CD4-positive, alpha-beta T cell (primary cell): ENCODE measurements around the gene ITGA6. TPM values are rescaled to one million over a fixed set of nuclear protein-coding genes. Genes with fewer than 3 reads are reported as not detected.

Experiments used
- ATAC-seq: fragments of 200-7000 bp; cut with Tn5 transposase; one replicate; pipeline ENCODE4 v1.10.0; 2022; ENCODE audit warnings: mild to moderate bottlenecking; ENCODE audit not compliant: poor library complexity
- CTCF ChIA-PET: fragments of 350-600 bp; sonication (Branson Sonifier 250); formaldehyde crosslinking; loops from one replicate; lab custom pipeline; 2021; ENCODE audit warnings: antibody characterized with exemption, inconsistent platforms; lab: Charles Lee
- POLR2A ChIA-PET: fragments of 350-600 bp; sonication (Branson Sonifier 250); formaldehyde crosslinking; loops from one replicate; lab custom pipeline; 2021; ENCODE audit warnings: antibody characterized with exemption, inconsistent platforms; lab: Charles Lee
- DNase-seq, 14 experiments: peaks; one replicate each; pipeline ENCODE4 v3.0.0-alpha.2; 2013 to 2020; ENCODE audit warnings: mixed read lengths in 2 of 14
- H3K27ac ChIP-seq, 2 donors: one replicate each; pipeline versions ENCODE4 v1.5.1 to v1.7.0; 2013; ENCODE audit warnings: low read length in 2 of 2, low read depth in 1 of 2, mild to moderate bottlenecking in 1 of 2
- H3K27me3 ChIP-seq, 2 experiments: 1 replicate in 1 of 2; 2 replicates in 1 of 2; pipeline versions ENCODE4 v1.6.1 to v1.7.0; 2013; ENCODE audit warnings: low read length in 2 of 2, control low read depth in 1 of 2, mild to moderate bottlenecking in 1 of 2, moderate library complexity in 1 of 2; ENCODE audit not compliant: insufficient read depth in 2 of 2, control insufficient read depth in 1 of 2
- H3K36me3 ChIP-seq: one replicate; pipeline ENCODE4 v1.6.1; 2013; ENCODE audit warnings: low read length, control low read depth; ENCODE audit not compliant: insufficient read depth
- H3K4me1 ChIP-seq: one replicate; pipeline ENCODE4 v1.6.1; 2013; ENCODE audit warnings: low read length, control low read depth; ENCODE audit not compliant: insufficient read depth
- H3K4me3 ChIP-seq: one replicate; pipeline ENCODE4 v1.5.1; 2013; ENCODE audit warnings: mild to moderate bottlenecking, low read length, moderate library complexity
- H3K9me3 ChIP-seq, 2 experiments: 1 replicate in 1 of 2; 2 replicates in 1 of 2; pipeline versions ENCODE4 v1.6.1 to v1.7.0; 2013; ENCODE audit warnings: low read length in 2 of 2, mild to moderate bottlenecking in 2 of 2, control low read depth in 1 of 2, moderate library complexity in 1 of 2; ENCODE audit not compliant: control insufficient read depth in 1 of 2, insufficient read depth in 1 of 2
- H3K27ac Mint-ChIP-seq: one replicate; pipeline ENCODE4 v1.8.0; 2020; ENCODE audit warnings: mixed read lengths
- H3K27me3 Mint-ChIP-seq: one replicate; pipeline ENCODE4 v1.8.0; 2021; ENCODE audit warnings: mixed read lengths
- H3K36me3 Mint-ChIP-seq: one replicate; pipeline ENCODE4 v1.8.0; 2021; ENCODE audit warnings: low read depth, mixed read lengths
- H3K4me1 Mint-ChIP-seq: one replicate; pipeline ENCODE4 v1.8.0; 2021; ENCODE audit warnings: low read depth, mixed read lengths
- H3K4me3 Mint-ChIP-seq: one replicate; pipeline ENCODE4 v1.8.0; 2020; ENCODE audit warnings: mild to moderate bottlenecking, mixed read lengths
- H3K9me3 Mint-ChIP-seq: one replicate; pipeline ENCODE4 v1.8.0; 2020; ENCODE audit warnings: mixed read lengths
- CTCF ChIP-seq: fragments of 200-600 bp; IDR thresholded peaks from one replicate; pipeline ENCODE4 v1.8.0; 2022; ENCODE audit warnings: antibody characterized with exemption, mild to moderate bottlenecking
- intact Hi-C, 2 experiments: fragments of 100-400 bp; cut with DNase I in 1 of 2; cut with micrococcal nuclease in 1 of 2; formaldehyde crosslinking; loops; one replicate each; pipeline versions ENCODE4 v1.15.1 to v1.9.0; 2023 to 2025; cut with DNase I, micrococcal nuclease
- total RNA-seq, 174 experiments: library from RNA in 2 of 174; stranded (reverse) in 2 of 174; gene quantifications; one replicate each; pipeline ENCODE4 v1.2.3 and lab custom pipeline; 2021 to 2026

The ITGA6 gene
- total RNA-seq, 2 experiments from 2014 or later, result 53.5 to 58.0 TPM

DNA sequence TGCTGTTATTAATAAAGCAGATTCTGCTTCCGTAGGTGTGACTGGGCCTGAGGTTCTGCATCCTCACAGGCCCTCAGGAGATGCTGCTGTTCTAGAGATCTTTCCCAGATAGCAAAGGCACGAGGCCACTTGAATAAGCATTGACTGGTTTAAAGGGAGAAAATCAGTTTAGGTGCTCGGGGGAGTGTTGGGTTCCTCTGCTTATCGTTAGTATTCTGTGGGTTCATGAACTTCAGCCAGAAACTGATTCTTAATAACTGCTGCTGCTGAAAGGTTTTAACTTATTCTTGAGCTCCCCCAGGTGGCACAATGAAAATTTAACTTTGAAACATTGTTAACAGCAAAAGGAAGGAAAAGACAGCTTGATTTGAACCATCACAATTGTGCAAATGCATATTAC, 56.9 kb downstream of the ITGA6 start:
- Histone ChIP-seq H3K4me1 (peaks cover 15% of the 10 kb centered on the region), H3K36me3 (peaks cover 80% of the 10 kb centered on the region), H3K27ac (no peak overlapping the region), H3K27me3 (no peaks in the 10 kb centered on the region), H3K4me3 (no peak overlapping the region), H3K9me3 (no peaks in the 10 kb centered on the region)
- ATAC-seq (peak; percentile 74), DNase-seq (peak in 4 of 14 experiments; percentile 32 to 62 (median 54))
- H3K9me3 Mint-ChIP-seq, result no peaks in the 10 kb centered on the region
- H3K27me3 Mint-ChIP-seq, result no peaks in the 10 kb centered on the region
- peak overlapping the region; percentile 71 for H3K27ac Mint-ChIP-seq
- ChIA-PET POLR2A (interaction anchor here (0.7 to 7.0 kb wide), 8 partner anchors 9 to 72 kb away, joined by 3 to 64 read pairs (median 4); partner anchors contain the start of genes ITGA6 and PDK1), CTCF (interaction anchor here (1.0 to 4.8 kb wide), 4 partner anchors 11 to 27 kb away, joined by 3 to 23 read pairs (median 10); no protein-coding TSS in a partner anchor)
- H3K36me3 Mint-ChIP-seq, result peaks cover 95% of the 10 kb centered on the region
- peaks cover 52% of the 10 kb centered on the region for H3K4me1 Mint-ChIP-seq
- H3K4me3 Mint-ChIP-seq, result peak overlapping the region; percentile 34
- intact Hi-C loops, result loop anchor here (1.0 to 10.0 kb wide), 8 partner anchors 21 to 885 kb away; partner anchors contain the start of gene HAT1 (in 1 of the 2)
- TF ChIP-seq CTCF, result peak; percentile 68

- H3K27me3 Mint-ChIP-seq, result no peaks in the 10 kb centered on the region
- H3K36me3 ChIP-seq, result peaks cover 80% of the 10 kb centered on the region
- intact Hi-C loops, result loop anchor here (1.0 to 10.0 kb wide), 8 partner anchors 21 to 886 kb away; partner anchors contain the start of gene HAT1 (in 1 of the 2)
Observed at GRCh38 chr2:172484706-172485105, 57.3 kb downstream of the ITGA6 start.

GRCh38 chr2:172488556-172488955, 61.2 kb downstream of the ITGA6 start:
- CTCF ChIA-PET, result no interaction called here
- no peak overlapping the region for H3K4me3 Mint-ChIP-seq
- peak overlapping the region; percentile 95 for H3K27ac Mint-ChIP-seq

More at GRCh38 chr2:172484706-172485105, 57.3 kb downstream of the ITGA6 start:
- no peak for TF ChIP-seq CTCF
- Mint-ChIP-seq H3K4me3 (no peak overlapping the region), H3K4me1 (peaks cover 51% of the 10 kb centered on the region), H3K36me3 (peaks cover 95% of the 10 kb centered on the region), H3K9me3 (no peaks in the 10 kb centered on the region), H3K27ac (peak overlapping the region; percentile 71)
- H3K27me3 ChIP-seq, result no peaks in the 10 kb centered on the region
- DNase-seq (no peak), ATAC-seq (no peak)
- H3K4me1 ChIP-seq, result peaks cover 11% of the 10 kb centered on the region
- no peaks in the 10 kb centered on the region for H3K9me3 ChIP-seq
- H3K27ac ChIP-seq, result no peak overlapping the region
- ChIA-PET POLR2A (interaction anchor here (0.6 to 7.0 kb wide), 9 partner anchors 10 to 198 kb away, joined by 3 to 64 read pairs (median 4); partner anchors contain the start of genes ITGA6 and PDK1), CTCF (interaction anchor here (1.0 to 4.8 kb wide), 4 partner anchors 11 to 27 kb away, joined by 3 to 23 read pairs (median 10); no protein-coding TSS in a partner anchor)
- no peak overlapping the region for H3K4me3 ChIP-seq

More at GRCh38 chr2:172488556-172488955, 61.2 kb downstream of the ITGA6 start:
- Histone ChIP-seq H3K9me3 (no peaks in the 10 kb centered on the region), H3K4me1 (peaks cover 18% of the 10 kb centered on the region), H3K27me3 (no peaks in the 10 kb centered on the region), H3K27ac (no peak overlapping the region), H3K4me3 (no peak overlapping the region), H3K36me3 (peaks cover 93% of the 10 kb centered on the region)
- intact Hi-C loops, result loop anchor here in 1 of 2 experiments (10.0 kb wide), 2 partner anchors 226 to 564 kb away; partner anchors contain the start of gene HAT1
- Mint-ChIP-seq H3K9me3 (no peaks in the 10 kb centered on the region), H3K4me1 (peaks cover 50% of the 10 kb centered on the region), H3K36me3 (peaks cover 96% of the 10 kb centered on the region), H3K27me3 (no peaks in the 10 kb centered on the region)
- TF ChIP-seq CTCF, result no peak
- ATAC-seq, result no peak
- no peak for DNase-seq
- POLR2A ChIA-PET, result interaction anchor here (0.9 kb wide), 1 partner anchor 11 kb away, joined by 3 read pairs; no protein-coding TSS in a partner anchor
